KMS-11 (cell line): ENCODE data around the gene GPR61.

ENCODE experiments used
- H2AFZ ChIP-seq: fragments of 200-600 bp; sonication (generic); 2 replicates; pipeline ENCODE4 v1.6.1; 2016; ENCODE audit warnings: antibody characterized with exemption, mixed run types, low read depth
- H3K27ac ChIP-seq: fragments of 200-600 bp; sonication (generic); 2 replicates; pipeline ENCODE4 v1.6.1; 2016; ENCODE audit warnings: mild to moderate bottlenecking, mixed run types
- H3K27me3 ChIP-seq: fragments of 200-600 bp; sonication (generic); 2 replicates; pipeline ENCODE4 v1.6.1; 2017; ENCODE audit warnings: mild to moderate bottlenecking, low read depth, mixed run types, moderate library complexity; ENCODE audit not compliant: insufficient read depth
- H3K36me3 ChIP-seq: fragments of 200-600 bp; sonication (generic); 2 replicates; pipeline ENCODE4 v1.6.1; 2017; ENCODE audit warnings: mild to moderate bottlenecking, mixed run types; ENCODE audit not compliant: insufficient read depth
- H3K4me1 ChIP-seq: fragments of 200-600 bp; sonication (generic); 2 replicates; pipeline ENCODE4 v1.6.1; 2016; ENCODE audit warnings: mild to moderate bottlenecking, low read depth, mixed run types; ENCODE audit not compliant: poor library complexity, severe bottlenecking
- H3K4me2 ChIP-seq: fragments of 200-600 bp; sonication (generic); 2 replicates; pipeline ENCODE4 v1.7.0; 2016; ENCODE audit warnings: mild to moderate bottlenecking, mixed run types
- H3K4me3 ChIP-seq: fragments of 200-600 bp; sonication (generic); IDR thresholded peaks from 2 replicates; pipeline ENCODE4 v1.6.1; 2017; ENCODE audit warnings: low read depth, low read length, mixed read lengths; ENCODE audit not compliant: insufficient read depth
- H3K79me2 ChIP-seq: fragments of 200-600 bp; sonication (generic); 2 replicates; pipeline ENCODE4 v1.6.1; 2016; ENCODE audit warnings: low read depth, mixed run types; ENCODE audit not compliant: insufficient read depth
- H3K9ac ChIP-seq: fragments of 200-600 bp; sonication (generic); 2 replicates; pipeline ENCODE4 v1.6.1; 2016; ENCODE audit warnings: mild to moderate bottlenecking, mixed run types
- H4K20me1 ChIP-seq: fragments of 200-600 bp; sonication (generic); 2 replicates; pipeline ENCODE4 v1.6.1; 2016; ENCODE audit warnings: mild to moderate bottlenecking, mixed run types; ENCODE audit not compliant: insufficient read depth
- TF ChIP-seq, protein P1 (sequence below): fragments of 200-600 bp; sonication (generic); conservative IDR thresholded peaks from 2 replicates; pipeline ENCODE4 v1.6.1; 2017; ENCODE audit warnings: low read depth, mild to moderate bottlenecking, antibody characterized with exemption, low read length, moderate library complexity, mixed read lengths

Gene GPR61

DNA sequence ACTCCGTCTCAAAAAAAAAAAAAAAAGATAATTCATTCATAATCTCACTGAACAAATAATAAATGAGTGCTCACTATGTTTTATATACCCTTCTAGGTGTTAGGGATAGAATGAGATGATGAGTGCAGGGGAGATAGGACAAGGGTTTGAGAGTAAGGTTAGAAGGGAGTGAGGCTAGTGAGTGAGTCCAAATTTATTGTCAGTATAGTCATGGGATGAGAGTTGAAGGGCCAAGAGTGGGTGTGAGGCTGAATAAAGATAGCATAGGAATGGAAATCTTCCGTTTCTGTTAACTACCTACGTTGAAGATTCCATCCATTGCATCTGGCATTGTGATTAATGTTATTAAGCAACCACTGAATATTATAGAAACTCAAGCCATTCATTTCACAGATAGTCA lies 25.6 kb downstream of the GPR61 start:
- peaks cover 100% of the 10 kb centered on the region for H3K79me2 ChIP-seq
- no peak overlapping the region for H2AFZ ChIP-seq
- H3K9ac ChIP-seq = no peak overlapping the region
- H3K27ac ChIP-seq = no peak overlapping the region
- H3K36me3 ChIP-seq = no peaks in the 10 kb centered on the region
- H3K4me3 ChIP-seq = no peak overlapping the region
- peaks cover 17% of the 10 kb centered on the region for H3K4me1 ChIP-seq
- TF ChIP-seq, protein P1, sequence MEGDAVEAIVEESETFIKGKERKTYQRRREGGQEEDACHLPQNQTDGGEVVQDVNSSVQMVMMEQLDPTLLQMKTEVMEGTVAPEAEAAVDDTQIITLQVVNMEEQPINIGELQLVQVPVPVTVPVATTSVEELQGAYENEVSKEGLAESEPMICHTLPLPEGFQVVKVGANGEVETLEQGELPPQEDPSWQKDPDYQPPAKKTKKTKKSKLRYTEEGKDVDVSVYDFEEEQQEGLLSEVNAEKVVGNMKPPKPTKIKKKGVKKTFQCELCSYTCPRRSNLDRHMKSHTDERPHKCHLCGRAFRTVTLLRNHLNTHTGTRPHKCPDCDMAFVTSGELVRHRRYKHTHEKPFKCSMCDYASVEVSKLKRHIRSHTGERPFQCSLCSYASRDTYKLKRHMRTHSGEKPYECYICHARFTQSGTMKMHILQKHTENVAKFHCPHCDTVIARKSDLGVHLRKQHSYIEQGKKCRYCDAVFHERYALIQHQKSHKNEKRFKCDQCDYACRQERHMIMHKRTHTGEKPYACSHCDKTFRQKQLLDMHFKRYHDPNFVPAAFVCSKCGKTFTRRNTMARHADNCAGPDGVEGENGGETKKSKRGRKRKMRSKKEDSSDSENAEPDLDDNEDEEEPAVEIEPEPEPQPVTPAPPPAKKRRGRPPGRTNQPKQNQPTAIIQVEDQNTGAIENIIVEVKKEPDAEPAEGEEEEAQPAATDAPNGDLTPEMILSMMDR = no peak
- no peaks in the 10 kb centered on the region for H3K27me3 ChIP-seq
- peaks cover 5% of the 10 kb centered on the region; the same call in 1 of the 2 replicates for H4K20me1 ChIP-seq
- no peak overlapping the region; the same call in 1 of the 2 replicates for H3K4me2 ChIP-seq

GRCh38 chr1:109566982-109567381 lies 27.3 kb downstream of the GPR61 start:
- H3K9ac ChIP-seq = no peak overlapping the region
- H3K4me1 ChIP-seq = peaks cover 17% of the 10 kb centered on the region
- H3K27ac ChIP-seq = no peak overlapping the region
- no peak overlapping the region for H3K4me2 ChIP-seq
- H3K27me3 ChIP-seq = no peaks in the 10 kb centered on the region
- H2AFZ ChIP-seq = no peak overlapping the region
- H3K79me2 ChIP-seq = peaks cover 96% of the 10 kb centered on the region
- TF ChIP-seq, protein P1 = no peak
- H3K4me3 ChIP-seq = no peak overlapping the region
- no peaks in the 10 kb centered on the region for H3K36me3 ChIP-seq
- H4K20me1 ChIP-seq = peaks cover 7% of the 10 kb centered on the region; the same call in 1 of the 2 replicates

GRCh38 chr1:109567877-109568672 lies 28.4 kb downstream of the GPR61 start:
- Histone ChIP-seq H3K4me2 (no peak overlapping the region), H2AFZ (no peak overlapping the region), H3K4me3 (no peak overlapping the region), H3K4me1 (peaks cover 12% of the 10 kb centered on the region), H3K36me3 (no peaks in the 10 kb centered on the region), H3K27ac (no peak overlapping the region), H3K79me2 (peaks cover 85% of the 10 kb centered on the region), H3K27me3 (no peaks in the 10 kb centered on the region), H4K20me1 (peaks cover 7% of the 10 kb centered on the region; the same call in 1 of the 2 replicates), H3K9ac (no peak overlapping the region)
- TF ChIP-seq, protein P1 = no peak

DNA sequence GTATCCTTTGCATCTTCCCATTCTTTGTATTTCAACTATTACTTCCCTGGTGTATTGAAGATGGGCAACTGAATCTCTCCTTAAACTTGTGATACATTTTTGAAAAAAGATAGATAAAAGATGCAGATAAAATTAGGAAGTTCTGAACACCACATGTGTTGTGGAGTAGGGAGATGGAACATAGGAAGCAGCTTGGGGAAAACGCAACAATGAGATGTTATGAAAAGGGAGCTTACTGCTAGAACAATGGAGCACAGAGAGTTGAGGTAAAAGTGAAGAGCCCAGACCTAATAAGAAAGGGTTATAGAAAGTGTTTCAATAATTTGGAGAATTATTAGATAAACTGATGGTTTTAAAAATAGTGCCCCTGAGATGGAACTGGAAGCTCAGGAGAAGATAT lies 29.7 kb downstream of the GPR61 start:
- TF ChIP-seq, protein P1 = no peak
- Histone ChIP-seq H3K4me2 (no peak overlapping the region), H3K4me3 (no peak overlapping the region), H3K79me2 (peaks cover 73% of the 10 kb centered on the region), H4K20me1 (peaks cover 7% of the 10 kb centered on the region; the same call in 1 of the 2 replicates), H3K4me1 (peaks cover 11% of the 10 kb centered on the region), H3K36me3 (no peaks in the 10 kb centered on the region), H2AFZ (no peak overlapping the region), H3K9ac (no peak overlapping the region), H3K27me3 (no peaks in the 10 kb centered on the region), H3K27ac (no peak overlapping the region)
